H1 (cell line): ENCODE results near the gene ZBTB47. TPM values are rescaled to one million over a fixed set of nuclear protein-coding genes. Genes with fewer than 3 reads are reported as not detected.

Experiments
- CTBP2 ChIP-seq: IDR thresholded peaks from 2 replicates; pipeline ENCODE4 v1.7.0; 2011; ENCODE audit warnings: borderline replicate concordance, mild to moderate bottlenecking, moderate library complexity, mixed read lengths, low read length; ENCODE audit not compliant: insufficient read depth, insufficient read length
- polyA plus RNA-seq, 7 experiments: library from polyadenylated mRNA; depleted of rRNA in 3 of 7; stranded (reverse) in 5 of 7; unstranded in 2 of 7; fragments of >200 nt in 5 of 7; fragments of 200-250 nt in 2 of 7; gene quantifications; 1 replicate in 5 of 7; 2 replicates in 1 of 7; 4 replicates in 1 of 7; pipeline versions ENCODE4 v1.2.1 to v1.2.3, GENCODE V29; 2011 to 2013; ENCODE audit warnings: missing spikeins in 2 of 7, mixed read lengths in 2 of 7
- total RNA-seq: library from RNA; stranded (reverse); fragmentation: NEBNext Ultra II Directional; extraction: Animal tissue kit (Norgen Biotek cat#: 25700); gene quantifications from 2 replicates; pipeline ENCODE4 v1.2.1, GENCODE V29; 2021

Gene ZBTB47
- total and polyA plus RNA-seq, 2 of the 8 experiments (the other 6 are each of a cell fraction or from before 2014, with no cell fraction given) = 2.8 to 4.1 TPM

DNA sequence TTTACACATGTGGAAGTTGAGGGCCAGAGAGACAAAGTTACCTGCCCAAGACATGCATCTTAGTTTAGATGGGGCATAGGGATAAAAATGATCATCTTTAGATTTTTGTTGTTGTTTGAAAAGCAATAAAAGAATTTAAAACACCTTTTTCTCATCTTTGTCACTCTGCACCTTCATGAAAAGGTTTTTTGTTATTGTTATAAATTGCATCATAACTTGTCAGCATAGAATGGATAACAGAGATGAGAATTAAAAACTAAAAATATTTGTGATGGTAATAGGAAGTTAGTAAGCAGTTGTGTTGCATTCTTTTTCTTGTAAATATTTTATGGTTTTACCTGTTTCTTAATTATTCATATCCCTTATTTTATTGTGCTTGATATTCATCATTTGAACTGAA is 13.4 kb upstream of the ZBTB47 start (continued):
- TF ChIP-seq CTBP2 = no peak
